HFFc6 (cell line): Measurements from ENCODE around the gene DST. TPM values are rescaled to one million over a fixed set of nuclear protein-coding genes. Genes with fewer than 3 reads are reported as not detected.
A peak's percentile ranks its signal among the peaks of the same experiment; 100 is the strongest.
"Not testable (repeated sequence)": the region's sequence is repeated elsewhere in the genome, so short reads cannot be mapped to it uniquely, and the experiment has no call there.

Experiments
- DNase-seq: peaks from one replicate; pipeline ENCODE4 v3.0.0-alpha.2; 2018
- H3K27ac Mint-ChIP-seq: 2 replicates; pipeline ENCODE4 v1.8.0; 2020; ENCODE audit warnings: mild to moderate bottlenecking, mixed read lengths
- H3K27me3 Mint-ChIP-seq: 2 replicates; pipeline ENCODE4 v1.8.0; 2021; ENCODE audit warnings: mild to moderate bottlenecking, moderate library complexity, mixed read lengths; ENCODE audit not compliant: insufficient read depth
- H3K36me3 Mint-ChIP-seq: 2 replicates; pipeline ENCODE4 v1.8.0; 2021; ENCODE audit warnings: low read depth, mixed read lengths
- H3K4me1 Mint-ChIP-seq: 2 replicates; pipeline ENCODE4 v1.8.0; 2020; ENCODE audit warnings: low read depth, mixed read lengths
- H3K4me3 Mint-ChIP-seq: 2 replicates; pipeline ENCODE4 v1.8.0; 2020; ENCODE audit warnings: mild to moderate bottlenecking, moderate library complexity, mixed read lengths
- H3K9me3 Mint-ChIP-seq: 2 replicates; pipeline ENCODE4 v1.8.0; 2020; ENCODE audit warnings: mild to moderate bottlenecking, mixed read lengths
- total RNA-seq, 6 experiments: library from RNA; stranded (reverse); fragmentation: NEBNext Ultra II Directional; extraction: Animal tissue kit (Norgen Biotek cat#: 25700); gene quantifications; 2 replicates in 1 of 6; 3 replicates in 5 of 6; pipeline ENCODE4 v1.2.3, GENCODE V29; 2021
- TF ChIP-seq, protein P1 (sequence below): fragments of 200-600 bp; sonication (generic); IDR thresholded peaks from 2 replicates; pipeline ENCODE4 v1.5.0; 2021; ENCODE audit warnings: antibody characterized with exemption, mild to moderate bottlenecking

The DST gene
- total RNA-seq, 6 experiments from 2014 or later, result 246 to 408 (median 279) TPM

DNA sequence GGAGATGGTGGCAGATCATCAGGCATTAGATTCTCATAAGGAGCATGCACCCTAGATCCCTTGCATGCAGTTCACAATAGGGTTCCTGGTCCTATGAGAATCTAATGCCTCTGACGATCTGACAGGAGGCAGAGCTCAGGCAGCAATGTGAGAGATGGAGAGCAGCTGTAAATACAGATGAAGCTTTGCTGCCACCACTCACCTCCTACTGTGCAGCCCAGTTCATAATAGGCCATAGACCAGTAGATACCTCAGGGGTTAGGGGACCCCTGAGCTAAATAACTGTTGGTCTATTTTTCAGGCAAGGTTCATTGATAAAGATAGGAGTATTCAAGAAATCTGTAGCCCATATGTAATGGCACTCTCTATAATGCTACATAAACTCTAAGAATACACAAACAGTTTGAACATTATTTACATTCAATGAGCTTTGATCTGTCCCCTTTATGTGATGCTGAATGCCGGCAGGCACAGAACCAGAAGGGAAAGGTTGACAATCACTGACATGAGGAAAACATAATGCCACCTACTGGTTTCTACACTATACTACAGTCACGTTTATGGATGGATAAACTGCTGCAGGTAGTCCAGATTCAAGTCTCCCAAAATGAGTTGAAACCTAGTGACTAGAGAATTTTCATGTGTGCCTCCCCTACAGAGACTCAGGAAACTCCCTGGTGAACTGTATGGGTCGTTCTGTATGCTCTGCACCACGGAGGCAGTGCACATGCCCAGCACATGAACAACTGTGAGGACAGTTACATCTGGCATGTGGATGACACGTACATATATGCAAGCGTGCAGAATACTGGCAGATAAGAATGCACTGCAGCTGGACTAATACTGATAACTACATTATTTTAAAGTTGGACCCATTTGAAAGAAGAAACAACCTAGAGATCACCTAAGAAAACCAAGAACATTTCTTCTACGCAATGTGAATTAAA lies 72.0 kb downstream of the DST start:
- H3K27ac Mint-ChIP-seq, result peak overlapping the region; percentile 52
- peaks cover 23% of the 10 kb centered on the region for H3K4me1 Mint-ChIP-seq
- peaks cover 26% of the 10 kb centered on the region for H3K36me3 Mint-ChIP-seq
- no peak overlapping the region for H3K4me3 Mint-ChIP-seq
- TF ChIP-seq, protein P1, sequence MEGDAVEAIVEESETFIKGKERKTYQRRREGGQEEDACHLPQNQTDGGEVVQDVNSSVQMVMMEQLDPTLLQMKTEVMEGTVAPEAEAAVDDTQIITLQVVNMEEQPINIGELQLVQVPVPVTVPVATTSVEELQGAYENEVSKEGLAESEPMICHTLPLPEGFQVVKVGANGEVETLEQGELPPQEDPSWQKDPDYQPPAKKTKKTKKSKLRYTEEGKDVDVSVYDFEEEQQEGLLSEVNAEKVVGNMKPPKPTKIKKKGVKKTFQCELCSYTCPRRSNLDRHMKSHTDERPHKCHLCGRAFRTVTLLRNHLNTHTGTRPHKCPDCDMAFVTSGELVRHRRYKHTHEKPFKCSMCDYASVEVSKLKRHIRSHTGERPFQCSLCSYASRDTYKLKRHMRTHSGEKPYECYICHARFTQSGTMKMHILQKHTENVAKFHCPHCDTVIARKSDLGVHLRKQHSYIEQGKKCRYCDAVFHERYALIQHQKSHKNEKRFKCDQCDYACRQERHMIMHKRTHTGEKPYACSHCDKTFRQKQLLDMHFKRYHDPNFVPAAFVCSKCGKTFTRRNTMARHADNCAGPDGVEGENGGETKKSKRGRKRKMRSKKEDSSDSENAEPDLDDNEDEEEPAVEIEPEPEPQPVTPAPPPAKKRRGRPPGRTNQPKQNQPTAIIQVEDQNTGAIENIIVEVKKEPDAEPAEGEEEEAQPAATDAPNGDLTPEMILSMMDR, result peak; percentile 80
- no peaks in the 10 kb centered on the region for H3K9me3 Mint-ChIP-seq
- DNase-seq, result peak; percentile 21
- peaks cover 6% of the 10 kb centered on the region; the same call in 1 of the 2 replicates for H3K27me3 Mint-ChIP-seq

DNA sequence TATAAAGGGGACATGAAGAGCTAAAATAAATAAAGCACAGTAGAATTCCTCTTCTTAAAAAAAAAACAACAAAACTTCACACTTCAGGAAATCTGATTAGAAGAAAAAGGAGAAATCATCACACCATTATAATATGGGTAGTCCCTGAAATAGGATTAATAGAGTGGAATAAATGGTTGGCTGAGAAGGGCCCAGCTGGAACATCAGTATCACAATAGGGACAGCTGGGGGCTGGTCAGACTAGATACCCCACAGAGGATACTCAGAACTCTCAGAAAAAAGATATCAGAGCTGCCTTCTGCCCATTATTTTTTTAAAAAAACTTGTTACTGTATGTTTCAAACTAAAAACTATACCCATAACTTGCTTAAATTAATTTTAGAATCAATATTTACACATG lies 75.2 kb downstream of the DST start:
- Mint-ChIP-seq H3K27ac (peak overlapping the region; percentile 37), H3K27me3 (peaks cover 13% of the 10 kb centered on the region), H3K4me1 (peaks cover 5% of the 10 kb centered on the region; the same call in 1 of the 2 replicates), H3K4me3 (no peak overlapping the region), H3K9me3 (peaks cover 24% of the 10 kb centered on the region; the same call in 1 of the 2 replicates), H3K36me3 (peaks cover 51% of the 10 kb centered on the region)
- no peak for DNase-seq
- TF ChIP-seq, protein P1, result no peak

DNA sequence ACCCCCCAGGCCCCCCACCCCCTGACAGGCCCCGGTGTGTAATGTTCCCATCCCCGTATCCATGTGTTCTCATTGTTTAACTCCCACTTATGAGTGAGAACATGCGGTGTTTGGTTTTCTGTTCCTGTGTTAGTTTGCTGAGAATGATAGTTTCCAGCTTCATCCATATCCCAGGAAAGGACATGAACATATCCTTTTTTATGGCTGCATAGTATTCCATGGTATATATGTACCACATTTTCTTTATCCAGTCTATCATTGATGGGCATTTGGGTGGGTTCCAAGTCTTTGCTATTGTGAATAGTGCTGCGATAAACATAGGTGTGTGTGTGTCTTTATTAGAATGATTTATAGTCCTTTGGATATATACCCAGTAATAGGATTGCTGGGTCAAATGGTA lies 80.0 kb downstream of the DST start:
- peaks cover 67% of the 10 kb centered on the region for H3K36me3 Mint-ChIP-seq
- H3K4me3 Mint-ChIP-seq, H3K27ac Mint-ChIP-seq, DNase-seq: not testable (repeated sequence)
- peaks cover 13% of the 10 kb centered on the region for H3K27me3 Mint-ChIP-seq
- H3K4me1 Mint-ChIP-seq, result peaks cover 11% of the 10 kb centered on the region
- H3K9me3 Mint-ChIP-seq, result peaks cover 24% of the 10 kb centered on the region; the same call in 1 of the 2 replicates

DNA sequence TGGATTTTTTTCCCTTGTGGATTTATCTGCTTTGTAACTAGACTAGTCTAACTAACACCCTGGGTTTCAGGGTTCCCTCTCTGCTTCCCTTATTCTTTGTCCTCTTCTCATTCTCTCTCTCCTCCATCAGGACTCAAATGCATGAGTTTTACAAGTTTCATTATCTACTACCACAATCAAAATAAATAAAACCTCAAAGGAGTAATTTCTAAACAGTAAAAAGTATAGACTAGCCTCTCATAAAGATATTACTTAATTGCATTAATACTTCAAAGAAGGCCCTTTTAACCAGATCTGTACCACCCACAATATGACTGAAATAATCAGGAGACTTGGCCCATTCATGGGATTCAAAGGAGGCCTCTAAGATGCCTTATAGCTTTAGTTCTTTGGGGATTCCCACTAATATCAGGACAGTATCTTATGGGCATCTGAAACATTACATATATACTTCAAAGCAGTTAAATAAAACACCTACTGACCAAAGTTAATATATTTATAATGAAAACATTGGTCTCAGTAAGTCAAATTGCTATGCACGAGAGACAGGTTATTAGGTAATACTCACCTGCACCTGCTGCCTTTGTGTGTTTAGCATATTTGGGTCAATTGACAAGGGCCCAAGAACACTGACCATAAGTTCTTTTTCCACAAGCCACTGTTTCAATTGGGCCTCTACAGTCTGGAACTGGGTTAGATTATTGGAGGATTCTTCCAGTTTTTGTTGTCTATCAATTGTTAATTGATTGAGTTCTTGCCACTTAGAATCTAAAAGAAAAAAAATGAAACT lies 85.7 kb downstream of the DST start:
- TF ChIP-seq, protein P1, result no peak
- DNase-seq, result no peak
- Mint-ChIP-seq H3K4me1 (peaks cover 45% of the 10 kb centered on the region), H3K27me3 (peaks cover 8% of the 10 kb centered on the region; the same call in 1 of the 2 replicates), H3K27ac (peak overlapping the region; percentile 36), H3K36me3 (peaks cover 59% of the 10 kb centered on the region), H3K9me3 (no peaks in the 10 kb centered on the region), H3K4me3 (no peak overlapping the region; the same call in 1 of the 2 replicates)

DNA sequence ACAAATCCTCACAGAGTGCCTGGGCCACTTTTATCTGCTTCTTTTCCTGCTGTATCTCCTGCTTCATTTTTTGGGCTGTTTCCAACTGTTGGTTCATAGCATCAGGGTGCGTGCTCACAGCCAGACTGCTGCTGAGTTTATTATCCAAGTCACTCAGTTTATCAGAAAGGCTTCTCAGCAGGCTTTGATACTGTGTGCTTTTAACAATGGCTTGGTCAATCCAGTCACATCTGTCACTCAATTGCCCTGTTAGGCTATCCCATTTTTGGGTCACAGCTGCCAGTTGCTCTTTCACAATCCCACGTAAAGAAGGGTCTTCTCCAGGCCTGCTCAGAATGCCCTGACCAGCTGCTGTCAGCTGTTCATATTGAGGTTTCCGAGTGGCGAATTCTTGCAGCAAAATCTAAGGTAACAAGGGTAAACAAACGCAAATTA lies 87.2 kb downstream of the DST start:
- TF ChIP-seq, protein P1, result no peak
- peaks cover 11% of the 10 kb centered on the region for H3K27me3 Mint-ChIP-seq
- no peak overlapping the region; the same call in 1 of the 2 replicates for H3K4me3 Mint-ChIP-seq
- peak overlapping the region; percentile 71 for H3K27ac Mint-ChIP-seq
- H3K9me3 Mint-ChIP-seq, result no peaks in the 10 kb centered on the region
- peaks cover 66% of the 10 kb centered on the region for H3K36me3 Mint-ChIP-seq
- peaks cover 59% of the 10 kb centered on the region for H3K4me1 Mint-ChIP-seq
- DNase-seq, result no peak
